ENCODE results near the gene C19orf38.

Gene C19orf38

DNA sequence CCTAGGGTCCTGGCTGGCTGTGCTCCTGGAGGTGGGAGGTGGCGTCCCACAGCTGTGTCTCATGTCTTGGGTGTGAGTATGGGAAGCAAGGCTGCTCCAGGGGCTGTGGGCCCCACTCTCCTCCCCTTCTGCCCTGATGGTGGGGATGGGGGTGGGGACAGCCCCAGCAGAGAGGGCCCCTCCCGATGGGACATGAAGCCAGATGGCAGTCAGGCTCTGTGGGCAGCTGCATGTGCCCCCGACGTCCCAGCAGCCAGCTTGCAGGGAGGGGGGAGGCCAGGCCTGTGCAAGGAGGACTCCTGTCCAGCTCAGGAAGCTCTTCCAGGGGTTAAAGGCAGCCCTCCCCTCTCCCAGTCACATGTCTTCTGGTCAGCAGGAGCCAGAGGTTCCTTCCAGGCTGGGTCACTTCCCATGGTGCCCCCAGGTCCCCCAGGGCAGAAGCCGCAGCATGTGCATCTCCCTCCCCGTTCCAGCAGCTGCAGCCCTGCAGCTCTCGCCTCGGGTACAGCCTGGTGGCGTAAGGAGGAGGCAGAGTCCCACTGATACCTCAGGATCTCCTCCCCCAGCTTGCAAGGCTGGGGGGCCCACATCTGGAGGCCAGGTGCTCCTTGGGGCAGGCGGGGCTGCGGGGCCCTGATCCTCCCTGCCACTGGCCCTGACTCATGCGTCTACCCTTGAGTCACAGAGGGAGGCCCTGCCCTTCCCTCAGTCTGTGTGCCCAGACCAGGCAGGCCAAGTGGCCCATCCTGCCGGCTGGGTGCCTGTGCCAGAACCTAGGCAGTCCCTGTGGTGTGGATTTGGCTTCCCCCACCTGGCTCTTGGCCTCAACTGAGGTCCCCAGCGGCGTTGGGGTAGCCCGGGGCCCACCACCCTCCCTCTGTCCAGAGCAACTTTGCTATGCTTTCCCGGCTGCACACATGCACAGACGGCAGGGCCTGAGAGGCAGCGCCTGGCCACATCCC, 67.2 kb downstream of the C19orf38 start:
- DNase-seq, result no peak

GRCh38 chr19:10916602-10917001, 68.4 kb downstream of the C19orf38 start:
- no peak for DNase-seq

DNA sequence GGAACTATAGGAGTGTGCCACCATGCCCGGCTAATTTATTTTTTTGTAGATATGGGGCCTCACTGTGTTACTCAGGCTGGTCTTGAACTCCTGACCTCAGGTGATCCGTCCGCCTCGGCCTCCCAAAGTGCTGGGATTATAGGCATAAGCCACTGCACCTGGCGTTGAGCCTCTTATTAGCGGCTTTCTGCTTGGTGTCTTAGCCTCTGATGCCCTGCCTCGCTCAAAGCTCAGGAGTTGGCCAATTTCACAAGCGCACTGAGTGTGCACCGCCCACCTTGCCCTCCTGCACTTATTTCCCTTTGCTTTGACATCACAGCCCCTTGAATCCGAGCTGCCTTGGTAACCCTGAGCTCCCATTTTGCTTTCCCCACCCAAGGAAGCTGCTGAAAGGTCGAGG, 70.1 kb downstream of the C19orf38 start:
- DNase-seq, result no peak

Data from NCI-H2171 (cell line).